OCI-LY1 (cell line): ENCODE results near the gene CCNYL1.
A peak's percentile ranks its signal among the peaks of the same experiment; 100 is the strongest.

Source experiments
- H2AFZ ChIP-seq: fragments of 200-600 bp; sonication (generic), shearing (Covaris generic); 2 replicates; pipeline ENCODE4 v1.6.0; 2014; ENCODE audit warnings: antibody characterized with exemption, mild to moderate bottlenecking, low read length
- H3F3A ChIP-seq: fragments of 200-600 bp; sonication (generic), shearing (Covaris generic); 2 replicates; pipeline ENCODE4 v1.6.0; 2014; ENCODE audit warnings: mild to moderate bottlenecking, antibody characterized with exemption, low read length, moderate library complexity; ENCODE audit not compliant: insufficient read depth
- H3K27ac ChIP-seq: fragments of 200-600 bp; sonication (generic); 2 replicates; pipeline ENCODE4 v1.5.1; 2014; ENCODE audit warnings: low read length, mixed run types, mild to moderate bottlenecking, low read depth; ENCODE audit not compliant: poor library complexity, severe bottlenecking
- H3K27me3 ChIP-seq: fragments of 200-600 bp; sonication (generic); 2 replicates; pipeline ENCODE4 v1.6.0; 2014; ENCODE audit warnings: antibody characterized with exemption, mild to moderate bottlenecking, low read length, moderate library complexity; ENCODE audit not compliant: insufficient read depth
- H3K36me3 ChIP-seq: fragments of 200-600 bp; sonication (generic); 2 replicates; pipeline ENCODE4 v1.6.1; 2014; ENCODE audit warnings: mild to moderate bottlenecking, antibody characterized with exemption, low read length, moderate library complexity, mixed read lengths; ENCODE audit not compliant: insufficient read depth
- H3K4me1 ChIP-seq: fragments of 200-600 bp; sonication (generic); 2 replicates; pipeline ENCODE4 v1.5.1; 2014; ENCODE audit warnings: mild to moderate bottlenecking, low read length, moderate library complexity; ENCODE audit not compliant: insufficient read depth, severe bottlenecking
- H3K4me2 ChIP-seq: fragments of 200-600 bp; sonication (generic), shearing (Covaris generic); 2 replicates; pipeline ENCODE4 v1.6.1; 2014; ENCODE audit warnings: low read length
- H3K4me3 ChIP-seq: fragments of 200-600 bp; sonication (generic); 2 replicates; pipeline ENCODE4 v1.5.1; 2014; ENCODE audit warnings: low read length, low read depth, mild to moderate bottlenecking, mixed read lengths; ENCODE audit not compliant: poor library complexity, severe bottlenecking
- H3K79me2 ChIP-seq: fragments of 200-600 bp; shearing (Covaris generic); 2 replicates; pipeline ENCODE4 v1.6.1; 2016; ENCODE audit warnings: mixed run types, low read length, mixed read lengths; ENCODE audit not compliant: insufficient read depth
- H3K9ac ChIP-seq: fragments of 200-600 bp; sonication (generic), shearing (Covaris generic); 2 replicates; pipeline ENCODE4 v1.6.1; 2014; ENCODE audit warnings: mild to moderate bottlenecking, low read length, mixed read lengths
- H3K9me2 ChIP-seq: fragments of 200-600 bp; sonication (generic), shearing (Covaris generic); 2 replicates; pipeline ENCODE4 v1.6.1; 2014; ENCODE audit warnings: low read depth, mild to moderate bottlenecking, low read length, mixed read lengths
- H3K9me3 ChIP-seq: fragments of 200-600 bp; shearing (Covaris generic); 2 replicates; pipeline ENCODE4 v1.6.1; 2014; ENCODE audit warnings: low read length, mixed read lengths
- H4K20me1 ChIP-seq: fragments of 200-600 bp; sonication (generic), shearing (Covaris generic); 2 replicates; pipeline ENCODE4 v1.6.0; 2016; ENCODE audit warnings: mild to moderate bottlenecking, low read length; ENCODE audit not compliant: insufficient read depth
- EZH2 ChIP-seq: fragments of 200-600 bp; sonication (generic), shearing (Covaris generic); IDR thresholded peaks from 2 replicates; pipeline ENCODE4 v1.8.0; 2017; ENCODE audit warnings: borderline replicate concordance, mixed run types, mild to moderate bottlenecking, antibody characterized with exemption, low read length, moderate library complexity, mixed read lengths
- TF ChIP-seq, protein P1 (sequence below): fragments of 200-600 bp; sonication (generic), shearing (Covaris generic); IDR thresholded peaks from 2 replicates; pipeline ENCODE4 v1.5.1; 2017; ENCODE audit warnings: mild to moderate bottlenecking, antibody characterized with exemption, low read length, moderate library complexity, mixed read lengths

CCNYL1 gene

DNA sequence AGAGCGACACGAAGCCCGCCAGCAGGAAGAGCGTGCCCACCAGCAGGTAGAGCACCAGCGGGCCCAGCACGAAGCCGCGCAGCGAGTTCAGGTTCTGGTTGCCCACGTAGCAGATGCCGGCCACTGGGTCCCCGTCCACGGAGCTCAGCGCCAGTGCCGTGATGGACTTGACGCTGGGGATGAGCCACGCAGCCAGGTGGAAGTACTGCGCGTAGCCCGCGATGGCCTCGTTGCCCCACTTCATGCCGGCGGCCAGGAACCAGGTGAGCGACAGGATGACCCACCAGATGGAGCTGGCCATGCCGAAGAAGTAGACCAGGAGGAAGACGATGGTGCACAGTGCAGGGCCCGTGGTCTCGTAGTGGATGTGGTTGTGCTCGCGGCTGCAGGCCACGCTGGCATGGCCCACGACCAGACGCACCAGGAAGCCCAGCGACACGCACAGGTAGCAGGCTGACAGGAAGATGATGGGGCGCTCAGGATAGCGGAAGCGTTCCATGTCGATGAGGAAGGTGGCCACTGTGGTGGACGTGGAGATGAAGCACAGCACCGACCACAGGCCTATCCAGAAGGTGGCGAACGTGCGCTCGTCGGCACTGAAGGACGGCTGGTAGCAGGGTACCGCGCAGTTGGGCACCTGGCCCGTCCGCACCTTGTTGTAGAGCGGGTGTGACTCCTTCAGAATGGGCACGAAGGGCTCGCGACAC lies 56.2 kb downstream of the CCNYL1 start:
- Histone ChIP-seq H3K27me3 (no peaks in the 10 kb centered on the region; the same call in 1 of the 2 replicates), H3K36me3 (no peaks in the 10 kb centered on the region), H3K9me2 (no peaks in the 10 kb centered on the region), H3K27ac (no peak overlapping the region), H3K9ac (no peak overlapping the region), H2AFZ (no peak overlapping the region), H3K4me1 (peaks cover 44% of the 10 kb centered on the region), H3K4me3 (peak overlapping the region; percentile 68), H3K9me3 (no peaks in the 10 kb centered on the region), H3K4me2 (peak overlapping the region; percentile 81), H3F3A (no peaks in the 10 kb centered on the region), H4K20me1 (no peaks in the 10 kb centered on the region), H3K79me2 (no peaks in the 10 kb centered on the region)
- TF ChIP-seq EZH2 = no peak
- TF ChIP-seq, protein P1, sequence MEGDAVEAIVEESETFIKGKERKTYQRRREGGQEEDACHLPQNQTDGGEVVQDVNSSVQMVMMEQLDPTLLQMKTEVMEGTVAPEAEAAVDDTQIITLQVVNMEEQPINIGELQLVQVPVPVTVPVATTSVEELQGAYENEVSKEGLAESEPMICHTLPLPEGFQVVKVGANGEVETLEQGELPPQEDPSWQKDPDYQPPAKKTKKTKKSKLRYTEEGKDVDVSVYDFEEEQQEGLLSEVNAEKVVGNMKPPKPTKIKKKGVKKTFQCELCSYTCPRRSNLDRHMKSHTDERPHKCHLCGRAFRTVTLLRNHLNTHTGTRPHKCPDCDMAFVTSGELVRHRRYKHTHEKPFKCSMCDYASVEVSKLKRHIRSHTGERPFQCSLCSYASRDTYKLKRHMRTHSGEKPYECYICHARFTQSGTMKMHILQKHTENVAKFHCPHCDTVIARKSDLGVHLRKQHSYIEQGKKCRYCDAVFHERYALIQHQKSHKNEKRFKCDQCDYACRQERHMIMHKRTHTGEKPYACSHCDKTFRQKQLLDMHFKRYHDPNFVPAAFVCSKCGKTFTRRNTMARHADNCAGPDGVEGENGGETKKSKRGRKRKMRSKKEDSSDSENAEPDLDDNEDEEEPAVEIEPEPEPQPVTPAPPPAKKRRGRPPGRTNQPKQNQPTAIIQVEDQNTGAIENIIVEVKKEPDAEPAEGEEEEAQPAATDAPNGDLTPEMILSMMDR = 0 out of 2 replicates have a peak, but pooled peaks have one; percentile 24

DNA sequence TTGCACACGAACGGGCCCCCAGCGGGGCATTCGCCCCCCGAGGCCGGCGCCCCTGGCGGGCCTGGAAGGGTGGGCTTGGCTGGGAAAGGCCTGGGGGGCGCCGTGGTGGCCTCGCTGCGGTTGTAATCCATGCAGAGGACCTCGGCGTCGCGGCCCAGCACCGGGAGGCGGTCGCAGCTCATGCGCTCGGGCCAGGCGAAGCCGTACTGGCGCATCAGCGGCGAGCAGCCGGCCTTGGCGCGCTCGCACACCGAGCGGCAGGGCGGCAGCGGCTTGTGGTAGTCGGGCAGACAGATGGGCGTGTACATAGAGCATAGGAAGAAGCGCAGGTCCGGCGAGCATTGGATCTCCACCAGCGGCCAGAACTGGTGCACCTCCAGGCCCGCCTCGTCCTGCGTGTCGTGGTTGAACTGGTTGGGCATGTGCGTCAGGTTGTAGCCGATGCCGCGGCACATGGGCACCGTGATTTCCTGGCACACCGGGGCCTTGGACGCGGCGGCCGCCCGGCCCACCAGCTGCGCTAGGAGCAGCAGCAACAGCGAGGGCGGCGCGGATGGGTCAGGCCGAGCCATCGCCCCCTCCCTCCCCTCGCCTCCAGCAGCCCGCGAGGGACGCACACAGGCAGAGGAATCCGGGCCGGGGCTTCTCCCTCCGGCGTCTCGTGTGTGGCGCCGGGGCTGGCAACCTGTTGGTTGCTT lies 56.9 kb downstream of the CCNYL1 start:
- no peaks in the 10 kb centered on the region for H4K20me1 ChIP-seq
- no peaks in the 10 kb centered on the region for H3K9me3 ChIP-seq
- no peak overlapping the region; the same call in 1 of the 2 replicates for H3K9ac ChIP-seq
- no peak overlapping the region for H3K27ac ChIP-seq
- peak overlapping the region; percentile 81 for H3K4me2 ChIP-seq
- no peaks in the 10 kb centered on the region for H3K79me2 ChIP-seq
- no peaks in the 10 kb centered on the region for H3F3A ChIP-seq
- H3K4me1 ChIP-seq = peaks cover 44% of the 10 kb centered on the region
- TF ChIP-seq EZH2 = no peak
- TF ChIP-seq, protein P1 = no peak
- H3K27me3 ChIP-seq = no peaks in the 10 kb centered on the region; the same call in 1 of the 2 replicates
- no peak overlapping the region for H2AFZ ChIP-seq
- no peaks in the 10 kb centered on the region for H3K36me3 ChIP-seq
- no peaks in the 10 kb centered on the region for H3K9me2 ChIP-seq
- H3K4me3 ChIP-seq = peak overlapping the region; percentile 68

DNA sequence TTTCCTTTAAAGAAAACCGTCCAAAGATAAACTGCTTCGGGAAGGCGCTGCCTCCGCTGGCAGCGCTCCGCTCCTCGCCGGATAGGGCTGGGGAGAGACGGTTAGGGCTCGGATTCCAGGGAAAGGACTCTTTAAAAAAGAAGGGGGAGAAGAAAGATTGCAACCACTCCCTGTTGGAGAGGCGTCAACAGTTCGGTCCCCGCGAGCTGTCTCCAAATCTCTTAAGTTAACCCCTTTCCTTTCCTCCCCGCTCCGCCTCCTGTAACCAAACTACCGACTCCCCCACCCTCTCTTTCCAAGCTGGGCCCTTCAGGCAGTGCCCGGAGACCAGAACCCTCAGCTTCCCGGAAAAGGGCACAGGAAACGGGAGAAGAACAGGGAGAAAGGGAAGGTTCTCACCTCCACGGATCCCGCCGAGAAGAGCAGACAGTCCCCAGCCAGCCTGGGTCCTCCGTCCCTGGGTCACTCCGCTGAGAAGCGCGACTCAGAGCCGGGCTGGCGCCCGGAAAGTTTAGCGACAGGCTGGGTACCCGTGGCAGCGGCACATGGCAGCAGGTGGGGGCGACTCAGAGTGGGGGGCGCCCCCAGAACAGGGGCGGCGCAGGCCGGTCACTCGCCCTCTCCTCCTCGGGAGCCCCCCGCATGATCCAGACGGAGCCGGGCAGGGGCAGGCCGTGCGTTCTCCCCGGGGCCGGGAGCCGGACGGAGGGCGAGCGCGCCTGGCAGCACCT lies 57.6 kb downstream of the CCNYL1 start:
- Histone ChIP-seq H3K4me1 (peaks cover 44% of the 10 kb centered on the region), H3K27ac (no peak overlapping the region), H3K9me2 (no peaks in the 10 kb centered on the region)

More for the DNA sequence above, 57.6 kb downstream of the CCNYL1 start:
- H4K20me1 ChIP-seq = no peaks in the 10 kb centered on the region
- H3K36me3 ChIP-seq = no peaks in the 10 kb centered on the region
- peak overlapping the region; percentile 81 for H3K4me2 ChIP-seq
- H3K4me3 ChIP-seq = peak overlapping the region; percentile 68
- no peak overlapping the region for H2AFZ ChIP-seq
- no peaks in the 10 kb centered on the region for H3K9me3 ChIP-seq
- H3K9ac ChIP-seq = peak overlapping the region; percentile 65
- H3K79me2 ChIP-seq = no peaks in the 10 kb centered on the region
- no peaks in the 10 kb centered on the region for H3F3A ChIP-seq
- H3K27me3 ChIP-seq = no peaks in the 10 kb centered on the region; the same call in 1 of the 2 replicates
- TF ChIP-seq, protein P1 = no peak
- TF ChIP-seq EZH2 = no peak
